Breast epithelium (tissue), 4 donors: ENCODE measurements around the gene IQGAP2. TPM values are rescaled to one million over a fixed set of nuclear protein-coding genes. Genes with fewer than 3 reads are reported as not detected.
"Not testable (repeated sequence)": the region's sequence is repeated elsewhere in the genome, so short reads cannot be mapped to it uniquely, and the experiment has no call there.

Experiments used
- DNase-seq, 2 donors: peaks; one replicate each; pipeline ENCODE4 v3.0.0-alpha.2; 2019; ENCODE audit warnings: low spot score in 2 of 2
- H3K27ac ChIP-seq, 2 donors: fragments of 200-600 bp; sonication (generic) in 1 of 2; one replicate each; pipeline ENCODE4 v1.5.1; 2016 to 2019; ENCODE audit warnings: mild to moderate bottlenecking in 1 of 2
- H3K27me3 ChIP-seq, 2 donors: fragments of 200-600 bp; sonication (generic) in 1 of 2; one replicate each; pipeline versions ENCODE4 v1.5.1 to v1.6.0; 2017 to 2019; ENCODE audit warnings: control low read depth in 1 of 2, mild to moderate bottlenecking in 1 of 2
- H3K36me3 ChIP-seq: fragments of 200-600 bp; one replicate; pipeline ENCODE4 v1.5.1; 2019
- H3K4me1 ChIP-seq, 2 donors: fragments of 200-600 bp; sonication (generic); one replicate each; pipeline ENCODE4 v1.5.1; 2016 to 2019; ENCODE audit warnings: control low read depth in 1 of 2
- H3K4me3 ChIP-seq, 3 donors: fragments of 200-600 bp; sonication (generic); 1 replicate in 2 of 3; 2 replicates in 1 of 3; pipeline ENCODE4 v1.5.1; 2016 to 2019; ENCODE audit warnings: mild to moderate bottlenecking in 3 of 3, moderate library complexity in 2 of 3
- H3K9me3 ChIP-seq, 2 donors: fragments of 200-600 bp; sonication (generic) in 1 of 2; one replicate each; pipeline ENCODE4 v1.5.1; 2016 to 2019; ENCODE audit warnings: control low read depth in 1 of 2
- POLR2A ChIP-seq: fragments of 450-650 bp; IDR thresholded peaks from one replicate; pipeline ENCODE4 v1.6.1; 2016; ENCODE audit warnings: antibody characterized with exemption, mild to moderate bottlenecking, moderate library complexity
- POLR2AphosphoS5 ChIP-seq, 3 donors: sonication (generic); formaldehyde crosslinking; IDR thresholded peaks; one replicate each; pipeline ENCODE4 v1.6.1; 2017; ENCODE audit warnings: antibody characterized with exemption in 3 of 3
- intact Hi-C: fragments of 100-400 bp; cut with DNase I; formaldehyde crosslinking; loops from one replicate; pipeline ENCODE4 v1.15.1; 2023; ENCODE audit warnings: low total_unique reads
- total RNA-seq, 3 donors: library from RNA; depleted of rRNA; stranded (reverse); fragments of >200 nt; gene quantifications; one replicate each; pipeline ENCODE4 v1.1.0, GENCODE V29; 2016
- TF ChIP-seq, protein P1 (sequence below), 3 donors: fragments of 450-650 bp; IDR thresholded peaks; one replicate each; pipeline ENCODE4 v1.5.1; 2016 to 2017; ENCODE audit warnings: antibody characterized with exemption in 3 of 3, mild to moderate bottlenecking in 3 of 3, moderate library complexity in 3 of 3

The IQGAP2 gene
- total RNA-seq, 3 donors from 2014 or later = 31.7 to 70.2 (median 44.6) TPM

DNA sequence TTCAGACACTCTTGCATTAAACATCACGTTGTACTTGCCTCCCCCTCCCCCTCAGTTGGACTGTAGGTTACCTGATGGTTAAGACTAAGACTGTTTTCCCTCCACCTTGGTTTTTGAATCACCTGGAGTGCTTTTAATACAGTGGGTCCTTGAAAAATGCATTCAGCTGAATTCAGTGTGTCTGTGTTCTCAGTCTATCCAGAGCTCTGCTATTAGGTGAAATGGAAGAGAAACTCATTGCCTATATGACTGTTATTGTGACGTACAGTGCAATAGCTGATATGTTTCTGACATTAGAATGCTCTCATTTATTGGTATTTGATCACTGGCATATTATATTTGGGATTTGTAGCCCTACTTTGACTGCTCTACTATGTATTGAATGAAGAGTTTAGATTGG is 111.6 kb downstream of the IQGAP2 start:
- TF ChIP-seq POLR2AphosphoS5 (IDR thresholded peaks at IDR 0.05) (no peak), POLR2A (no peak)
- TF ChIP-seq, protein P1, sequence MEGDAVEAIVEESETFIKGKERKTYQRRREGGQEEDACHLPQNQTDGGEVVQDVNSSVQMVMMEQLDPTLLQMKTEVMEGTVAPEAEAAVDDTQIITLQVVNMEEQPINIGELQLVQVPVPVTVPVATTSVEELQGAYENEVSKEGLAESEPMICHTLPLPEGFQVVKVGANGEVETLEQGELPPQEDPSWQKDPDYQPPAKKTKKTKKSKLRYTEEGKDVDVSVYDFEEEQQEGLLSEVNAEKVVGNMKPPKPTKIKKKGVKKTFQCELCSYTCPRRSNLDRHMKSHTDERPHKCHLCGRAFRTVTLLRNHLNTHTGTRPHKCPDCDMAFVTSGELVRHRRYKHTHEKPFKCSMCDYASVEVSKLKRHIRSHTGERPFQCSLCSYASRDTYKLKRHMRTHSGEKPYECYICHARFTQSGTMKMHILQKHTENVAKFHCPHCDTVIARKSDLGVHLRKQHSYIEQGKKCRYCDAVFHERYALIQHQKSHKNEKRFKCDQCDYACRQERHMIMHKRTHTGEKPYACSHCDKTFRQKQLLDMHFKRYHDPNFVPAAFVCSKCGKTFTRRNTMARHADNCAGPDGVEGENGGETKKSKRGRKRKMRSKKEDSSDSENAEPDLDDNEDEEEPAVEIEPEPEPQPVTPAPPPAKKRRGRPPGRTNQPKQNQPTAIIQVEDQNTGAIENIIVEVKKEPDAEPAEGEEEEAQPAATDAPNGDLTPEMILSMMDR (IDR thresholded peaks at IDR 0.05) = no peak
- intact Hi-C loops = no loop called here

DNA sequence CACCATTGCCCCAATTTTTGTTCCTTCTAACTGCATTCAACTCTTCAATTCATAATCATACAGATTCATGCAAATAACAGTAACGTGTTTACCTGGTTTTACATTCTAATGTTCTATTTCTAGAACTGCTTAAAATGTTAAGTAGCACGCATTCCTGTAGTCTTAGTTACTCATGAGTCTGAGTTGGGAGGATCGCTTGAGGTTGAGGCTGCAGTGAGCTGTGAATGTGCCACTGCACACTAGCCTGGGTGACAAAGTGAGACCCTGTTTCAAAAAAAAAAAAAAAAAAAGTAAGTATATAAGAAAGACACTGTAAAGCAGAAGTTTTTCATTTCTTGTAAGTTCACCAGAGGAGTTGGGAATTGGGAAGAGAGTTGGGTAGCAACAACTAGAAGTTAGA is 114.2 kb downstream of the IQGAP2 start:
- Histone ChIP-seq H3K27ac (no peak overlapping the region), H3K4me3 (no peak overlapping the region), H3K27me3 (no peaks in the 10 kb centered on the region), H3K9me3 (no peaks in the 10 kb centered on the region), H3K4me1 (no peaks in the 10 kb centered on the region), H3K36me3 (no peaks in the 10 kb centered on the region)
- intact Hi-C loops = no loop called here
- no peak for DNase-seq
- TF ChIP-seq POLR2A (no peak), POLR2AphosphoS5 (IDR thresholded peaks at IDR 0.05) (no peak)
- TF ChIP-seq, protein P1 (IDR thresholded peaks at IDR 0.05) = no peak

More for the DNA sequence above, 111.6 kb downstream of the IQGAP2 start:
- Histone ChIP-seq H3K4me3 (no peak overlapping the region), H3K4me1 (no peaks in the 10 kb centered on the region), H3K27ac (no peak overlapping the region), H3K9me3 (no peaks in the 10 kb centered on the region), H3K27me3 (no peaks in the 10 kb centered on the region), H3K36me3 (no peaks in the 10 kb centered on the region)
- DNase-seq = no peak

DNA sequence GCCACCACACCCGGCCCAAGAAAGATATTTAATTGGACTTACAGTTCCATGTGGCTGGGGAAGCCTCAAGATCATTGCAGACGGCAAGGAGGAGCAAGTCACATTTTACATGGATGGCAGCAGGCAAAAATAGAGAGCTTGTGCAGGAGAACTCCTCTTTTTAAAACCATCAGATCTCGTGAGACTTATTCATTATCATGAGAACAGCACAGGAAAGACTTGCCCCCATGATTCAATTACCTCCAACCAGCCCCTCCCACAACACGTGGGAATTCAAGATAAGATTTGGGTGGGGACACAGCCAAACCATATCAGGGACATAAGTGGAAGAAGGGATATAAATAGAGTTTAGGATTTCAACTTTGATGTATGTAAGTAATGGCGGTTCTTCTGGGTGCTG is 115.2 kb downstream of the IQGAP2 start:
- H3K27me3 ChIP-seq, H3K9me3 ChIP-seq, DNase-seq, H3K4me3 ChIP-seq, H3K27ac ChIP-seq, H3K4me1 ChIP-seq, H3K36me3 ChIP-seq, intact Hi-C loops: not testable (repeated sequence)

DNA sequence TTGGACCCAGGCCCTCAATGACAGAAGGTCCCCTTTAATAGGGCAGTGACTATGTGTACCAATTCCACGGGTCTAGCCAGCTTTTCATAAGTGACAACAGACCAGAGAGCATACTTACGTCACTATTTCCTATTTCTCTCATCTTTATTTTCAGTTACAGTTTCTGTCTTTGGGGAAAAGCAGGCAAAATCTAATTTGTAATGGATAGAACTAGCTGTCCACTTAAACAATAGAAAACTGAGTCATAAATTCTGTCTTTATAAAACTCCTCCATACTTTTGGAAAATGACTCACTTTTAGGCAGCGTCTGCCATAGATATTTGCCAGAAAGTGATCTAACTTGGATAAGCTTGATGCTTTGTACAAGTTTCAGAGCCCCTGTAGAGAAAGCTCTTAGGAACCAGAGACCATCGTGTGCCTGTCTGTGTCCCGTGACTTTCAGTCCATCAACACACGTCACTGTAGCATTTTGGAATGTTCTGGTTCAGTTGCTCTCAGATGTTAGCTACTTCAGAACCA is 118.2 kb downstream of the IQGAP2 start:
- H3K27me3 ChIP-seq = no peaks in the 10 kb centered on the region

DNA sequence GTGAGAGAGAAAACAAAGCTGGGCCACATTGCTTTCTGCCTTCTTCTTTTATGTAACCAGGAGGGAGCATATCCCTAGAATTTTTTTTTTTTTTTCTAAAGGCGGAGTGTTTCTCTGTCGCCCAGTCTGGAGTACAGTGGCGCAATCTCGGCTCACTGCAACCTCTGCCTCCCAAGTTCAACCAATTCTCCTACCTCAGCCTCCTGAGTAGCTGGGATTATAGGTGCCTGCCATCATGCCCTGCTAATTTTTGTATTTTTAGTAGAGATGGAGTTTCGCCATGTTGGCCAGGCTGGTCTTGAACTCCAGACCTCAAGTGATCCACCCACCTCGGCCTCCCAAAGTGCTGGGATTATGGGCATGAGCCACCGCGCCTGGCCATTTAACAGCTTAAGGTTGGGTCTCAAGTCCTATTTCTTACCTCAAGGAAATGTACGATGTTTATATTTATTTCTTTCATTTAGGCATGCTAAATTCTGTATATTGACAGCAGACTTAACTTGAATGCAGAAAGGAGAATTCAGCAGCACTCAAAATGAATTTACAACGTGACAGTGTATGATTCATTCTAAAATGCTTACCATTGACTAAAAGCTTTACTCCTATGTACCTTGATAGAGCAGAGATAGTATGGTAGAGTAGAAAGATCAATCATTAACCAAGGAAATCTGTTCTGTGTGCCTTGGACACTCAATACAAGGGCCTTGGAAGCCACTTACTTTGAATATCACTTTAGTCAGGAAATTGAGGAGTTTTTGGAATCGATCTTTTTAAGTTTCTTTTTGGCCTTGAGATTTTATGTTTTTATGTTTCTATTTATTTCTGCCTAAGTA is 119.2 kb downstream of the IQGAP2 start:
- no peak for DNase-seq
- Histone ChIP-seq H3K27me3 (no peaks in the 10 kb centered on the region), H3K4me1 (peaks cover 0 to 4% of the 10 kb centered on the region in 2 donors), H3K9me3 (no peaks in the 10 kb centered on the region), H3K36me3 (no peaks in the 10 kb centered on the region), H3K27ac (no peak overlapping the region), H3K4me3 (no peak overlapping the region)
- intact Hi-C loops = no loop called here
- TF ChIP-seq POLR2A (no peak), POLR2AphosphoS5 (IDR thresholded peaks at IDR 0.05) (no peak)
- TF ChIP-seq, protein P1 (IDR thresholded peaks at IDR 0.05) = no peak

More for the DNA sequence above, 118.2 kb downstream of the IQGAP2 start:
- Histone ChIP-seq H3K36me3 (no peaks in the 10 kb centered on the region), H3K9me3 (no peaks in the 10 kb centered on the region), H3K4me1 (no peaks in the 10 kb centered on the region), H3K4me3 (no peak overlapping the region), H3K27ac (no peak overlapping the region)
- intact Hi-C loops = no loop called here
- no peak for DNase-seq
- TF ChIP-seq POLR2A (no peak), POLR2AphosphoS5 (IDR thresholded peaks at IDR 0.05) (no peak)

DNA sequence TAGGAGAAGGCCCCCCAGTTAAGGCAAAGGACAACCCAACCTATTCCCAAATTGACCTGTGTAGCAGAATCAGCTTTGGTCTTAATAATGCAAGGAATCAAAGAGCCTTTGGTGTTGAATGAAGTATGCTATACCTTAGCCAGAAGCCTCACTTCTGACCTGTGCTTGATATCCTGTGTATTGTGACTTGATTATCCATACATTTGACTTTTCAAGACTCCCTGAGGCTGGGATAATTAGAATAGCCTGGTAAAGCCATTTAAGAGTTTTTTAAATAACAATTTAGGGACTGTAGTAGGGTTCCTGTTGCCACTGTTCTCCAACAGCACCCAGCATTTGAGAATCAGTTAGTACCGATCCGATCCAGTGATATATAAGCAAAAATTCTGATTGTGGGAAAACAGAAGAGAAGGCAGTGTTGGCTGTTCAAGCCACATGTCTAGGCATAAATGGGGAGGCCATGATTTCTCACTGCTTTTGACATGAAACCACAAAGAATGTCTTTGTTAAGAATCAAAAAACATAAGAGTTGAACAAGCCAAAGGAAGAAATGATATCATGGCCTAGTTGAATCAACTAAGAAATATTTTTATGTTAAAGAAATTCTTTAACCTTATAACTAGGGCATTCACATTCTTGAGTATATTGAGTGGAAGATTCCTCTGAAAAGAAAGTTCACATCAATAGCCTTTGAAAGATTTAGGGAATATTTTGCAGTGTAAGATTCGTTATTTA is 121.2 kb downstream of the IQGAP2 start:
- no peak overlapping the region for H3K27ac ChIP-seq
- TF ChIP-seq, protein P1 (IDR thresholded peaks at IDR 0.05) = no peak
- TF ChIP-seq POLR2AphosphoS5 (IDR thresholded peaks at IDR 0.05) (no peak), POLR2A (no peak)
- no peak overlapping the region for H3K4me3 ChIP-seq

More for the DNA sequence above, 121.2 kb downstream of the IQGAP2 start:
- H3K27me3 ChIP-seq = no peaks in the 10 kb centered on the region
- H3K4me1 ChIP-seq = peaks cover 0 to 12% of the 10 kb centered on the region in 2 donors
- no peaks in the 10 kb centered on the region for H3K36me3 ChIP-seq
- no peak for DNase-seq
- no peaks in the 10 kb centered on the region for H3K9me3 ChIP-seq
- intact Hi-C loops = no loop called here
